Liver (tissue), 9 donors: ENCODE measurements around the gene INO80C. TPM values are rescaled to one million over a fixed set of nuclear protein-coding genes. Genes with fewer than 3 reads are reported as not detected.

Experiments
- DNase-seq: peaks from one replicate; pipeline ENCODE4 v3.0.0-alpha.2; 2017; ENCODE audit warnings: low spot score
- H3K27ac ChIP-seq, 2 donors: one replicate each; pipeline ENCODE4 v1.7.0; 2013; ENCODE audit warnings: inconsistent platforms in 2 of 2, low read length in 2 of 2, control low read depth in 1 of 2, low read depth in 1 of 2, mild to moderate bottlenecking in 1 of 2
- H3K27me3 ChIP-seq, 4 donors: one replicate each; pipeline versions ENCODE4 v1.6.1 to v1.7.0; 2013; ENCODE audit warnings: low read length in 3 of 4, inconsistent platforms in 1 of 4, mild to moderate bottlenecking in 1 of 4, moderate library complexity in 1 of 4; ENCODE audit not compliant: control insufficient read depth in 4 of 4, insufficient read depth in 4 of 4
- H3K36me3 ChIP-seq, 4 donors: one replicate each; pipeline versions ENCODE4 v1.6.1 to v1.7.0; 2013; ENCODE audit warnings: low read length in 3 of 4, mild to moderate bottlenecking in 3 of 4, low read depth in 1 of 4, moderate library complexity in 1 of 4; ENCODE audit not compliant: control insufficient read depth in 4 of 4, insufficient read depth in 3 of 4
- H3K4me1 ChIP-seq, 4 donors: one replicate each; pipeline versions ENCODE4 v1.6.1 to v1.7.0; 2013; ENCODE audit warnings: low read length in 3 of 4, mild to moderate bottlenecking in 3 of 4, moderate library complexity in 1 of 4; ENCODE audit not compliant: control insufficient read depth in 4 of 4, insufficient read depth in 4 of 4
- H3K4me3 ChIP-seq, 3 donors: one replicate each; pipeline versions ENCODE4 v1.6.1 to v1.7.0; 2013; ENCODE audit warnings: low read length in 3 of 3, control low read depth in 1 of 3, low read depth in 1 of 3, mild to moderate bottlenecking in 1 of 3
- H3K9ac ChIP-seq, 2 donors: one replicate each; pipeline ENCODE4 v1.7.0; 2013; ENCODE audit warnings: low read length in 2 of 2, mild to moderate bottlenecking in 2 of 2, moderate library complexity in 2 of 2, control low read depth in 1 of 2, low read depth in 1 of 2
- H3K9me3 ChIP-seq, 4 donors: one replicate each; pipeline versions ENCODE4 v1.6.1 to v1.7.0; 2013; ENCODE audit warnings: low read length in 3 of 4; ENCODE audit not compliant: control insufficient read depth in 4 of 4
- ATF3 ChIP-seq: IDR thresholded peaks from 2 replicates; pipeline ENCODE4 v1.6.1; 2016; ENCODE audit warnings: antibody characterized with exemption
- CTCF ChIP-seq: fragments of 150-350 bp; IDR thresholded peaks from 2 replicates; pipeline ENCODE4 v1.5.1; 2017; ENCODE audit warnings: improper control_type of control experiment, low read depth, low read length; ENCODE audit not compliant: missing input control
- EGR1 ChIP-seq, 2 donors: IDR thresholded peaks; 2 replicates each; pipeline ENCODE4 v1.6.1; 2016 to 2018; ENCODE audit warnings: antibody characterized with exemption in 2 of 2, low read depth in 2 of 2
- FOXA2 ChIP-seq: IDR thresholded peaks from 2 replicates; pipeline ENCODE4 v1.6.1; 2016; ENCODE audit warnings: antibody characterized with exemption
- HNF4G ChIP-seq: IDR thresholded peaks from 2 replicates; pipeline ENCODE4 v1.6.1; 2016; ENCODE audit warnings: antibody characterized with exemption
- JUND ChIP-seq, 2 donors: IDR thresholded peaks; 2 replicates each; pipeline ENCODE4 v1.6.1; 2016; ENCODE audit warnings: antibody characterized with exemption in 2 of 2
- MAX ChIP-seq: IDR thresholded peaks from 2 replicates; pipeline ENCODE4 v1.6.1; 2016; ENCODE audit warnings: antibody characterized with exemption
- NR2F2 ChIP-seq: IDR thresholded peaks from 2 replicates; pipeline ENCODE4 v1.6.1; 2016; ENCODE audit warnings: antibody characterized with exemption
- SP1 ChIP-seq: IDR thresholded peaks from 2 replicates; pipeline ENCODE4 v1.6.1; 2018; ENCODE audit warnings: antibody characterized with exemption, mild to moderate bottlenecking
- ZBTB33 ChIP-seq: IDR thresholded peaks from 2 replicates; pipeline ENCODE4 v1.6.1; 2016; ENCODE audit warnings: antibody characterized with exemption
- WGBS: extraction: QIAGEN DNeasy Blood & Tissue Kit; methylation state at CpG from one replicate; pipeline ENCODE4 v1.1.7; 2013; 5-methylcytosine and 5-hydroxymethylcytosine counted together
- polyA plus RNA-seq, 2 donors: library from polyadenylated mRNA; stranded (reverse) in 1 of 2; unstranded in 1 of 2; fragments of 200-250 nt in 1 of 2; fragments of >200 nt in 1 of 2; fragmentation: Nextera tagmentation in 1 of 2; extraction: Ambion mirVana in 1 of 2; gene quantifications; one replicate each; pipeline versions ENCODE4 v1.2.1 to v1.2.3, GENCODE V29; 2013 to 2015
- total RNA-seq, 2 donors: library from RNA; depleted of rRNA; stranded (reverse); fragments of >200 nt; gene quantifications; one replicate each; pipeline ENCODE4 v1.2.3, GENCODE V29; 2014
- donor health status: healthy.
- donor health status: healthy.
- donor health status: healthy.
- donor health status: healthy.
- donor health status: healthy.

The INO80C gene
- total and polyA plus RNA-seq, 4 donors = 4.6 to 13.4 (median 10.5) TPM

GRCh38 chr18:35468711-35469110 lies 29.0 kb downstream of the INO80C start:
- Histone ChIP-seq H3K9me3 (no peaks in the 10 kb centered on the region), H3K4me3 (no peak overlapping the region), H3K27ac (no peak overlapping the region), H3K36me3 (no peaks in the 10 kb centered on the region), H3K9ac (no peak overlapping the region), H3K27me3 (no peaks in the 10 kb centered on the region), H3K4me1 (peaks cover 2 to 26% (median 8%) of the 10 kb centered on the region in 4 donors)
- DNase-seq = no peak
- 97% methylated on average over 2 of the region's 2 CpGs for WGBS
- no peak for TF ChIP-seq ATF3
- TF ChIP-seq EGR1 (IDR thresholded peaks at IDR 0.05; ENCODE audit: low read depth in 2 of 2) = no peak

- Histone ChIP-seq H3K4me3 (no peak overlapping the region), H3K9me3 (no peaks in the 10 kb centered on the region), H3K27ac (no peak overlapping the region), H3K27me3 (no peaks in the 10 kb centered on the region), H3K4me1 (peaks cover 2 to 26% (median 8%) of the 10 kb centered on the region in 4 donors), H3K36me3 (no peaks in the 10 kb centered on the region), H3K9ac (no peak overlapping the region)
- no peak for DNase-seq
- WGBS = 88% methylated on average over 4 of the region's 4 CpGs
- TF ChIP-seq FOXA2 (no peak), ATF3 (no peak), NR2F2 (no peak), ZBTB33 (no peak), CTCF (no peak)
Observed at GRCh38 chr18:35467624-35468016, 30.1 kb downstream of the INO80C start.

- no peak for DNase-seq
- H3K9ac ChIP-seq = no peak overlapping the region
Observed at GRCh38 chr18:35466815-35467623, 30.7 kb downstream of the INO80C start.

More at GRCh38 chr18:35466815-35467623, 30.7 kb downstream of the INO80C start:
- Histone ChIP-seq H3K9me3 (no peaks in the 10 kb centered on the region), H3K27me3 (no peaks in the 10 kb centered on the region), H3K27ac (no peak overlapping the region), H3K4me1 (peaks cover 2 to 30% (median 8%) of the 10 kb centered on the region in 4 donors), H3K36me3 (no peaks in the 10 kb centered on the region), H3K4me3 (no peak overlapping the region)
- TF ChIP-seq FOXA2 (no peak), NR2F2 (no peak), HNF4G (no peak), JUND (IDR thresholded peaks at IDR 0.05) (no peak), MAX (no peak), ATF3 (no peak), SP1 (no peak)
- 84% methylated on average over 11 of the region's 11 CpGs for WGBS
